ENCODE data around the gene GABRG3.
"Not testable (repeated sequence)": the region's sequence is repeated elsewhere in the genome, so short reads cannot be mapped to it uniquely, and the experiment has no call there.

GABRG3 gene

DNA sequence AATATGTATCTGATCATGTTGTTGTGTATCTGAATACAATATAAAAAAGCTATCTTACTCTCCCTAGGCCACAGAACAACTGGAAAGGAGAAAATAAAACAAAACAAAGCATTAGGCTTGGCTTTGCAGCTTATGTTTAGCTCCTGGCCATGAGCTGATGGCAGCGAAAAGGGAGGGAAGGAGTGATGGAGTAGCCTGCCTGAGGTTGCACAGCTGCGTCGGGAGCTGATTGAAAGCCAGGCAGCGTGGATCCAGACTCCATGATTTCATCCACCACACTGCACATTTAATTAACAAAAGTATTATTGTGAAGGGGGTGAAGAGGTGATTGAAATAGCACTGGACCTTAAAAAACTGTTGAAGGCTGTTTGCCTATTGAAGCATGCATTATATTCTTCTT lies 212.2 kb downstream of the GABRG3 start:
- DNase-seq (ENCODE audit: extremely low read depth, low read depth) = no peak
- TF ChIP-seq CTCF (IDR thresholded peaks at IDR 0.05; ENCODE audit: low read depth, low read length) = no peak

DNA sequence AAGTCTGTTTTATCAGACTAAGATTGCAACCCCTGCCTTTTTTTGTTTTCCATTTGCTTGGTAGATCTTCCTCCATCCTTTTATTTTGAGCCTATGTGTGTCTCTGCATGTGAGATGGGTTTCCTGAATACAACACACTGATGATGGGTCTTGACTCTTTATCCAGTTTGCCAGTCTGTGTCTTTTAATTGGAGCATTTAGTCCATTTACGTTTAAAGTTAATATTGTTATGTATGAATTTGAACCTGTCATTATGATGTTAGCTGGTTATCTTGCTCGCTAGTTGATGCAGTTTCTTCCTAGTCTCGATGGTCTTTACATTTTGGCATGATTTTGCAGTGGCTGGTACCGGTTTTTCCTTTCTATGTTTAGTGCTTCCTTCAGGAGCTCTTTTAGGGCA lies 220.5 kb downstream of the GABRG3 start:
- not testable (repeated sequence) for DNase-seq (ENCODE audit: extremely low read depth, low read depth)

DNA sequence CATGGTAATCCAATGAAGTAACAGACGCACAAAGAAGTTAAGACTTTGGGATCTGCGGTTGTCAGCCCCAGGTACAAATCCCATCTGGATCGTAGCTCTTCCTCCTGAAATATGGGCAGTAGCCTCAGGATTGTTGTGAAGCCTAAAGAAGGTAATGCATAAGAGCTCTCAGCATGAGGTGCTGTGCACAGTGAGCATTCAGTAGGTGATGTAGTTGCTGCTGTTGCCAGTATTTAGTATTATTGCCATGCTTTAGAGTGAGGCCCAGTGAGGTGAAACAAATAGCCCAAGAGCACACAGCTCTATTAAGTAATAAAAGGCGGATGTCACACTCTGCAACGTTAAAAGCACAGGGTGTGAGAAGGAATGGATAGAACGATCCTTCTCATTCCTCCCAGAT lies 225.7 kb downstream of the GABRG3 start:
- no peak for DNase-seq (ENCODE audit: extremely low read depth, low read depth)
- no peak for TF ChIP-seq CTCF (IDR thresholded peaks at IDR 0.05; ENCODE audit: low read depth, low read length)

- DNase-seq (ENCODE audit: extremely low read depth, low read depth) = no peak
- TF ChIP-seq CTCF (IDR thresholded peaks at IDR 0.05; ENCODE audit: low read depth, low read length) = no peak
These were observed 230.4 kb downstream of the GABRG3 start for GRCh38 chr15:27201425-27201824.

DNA sequence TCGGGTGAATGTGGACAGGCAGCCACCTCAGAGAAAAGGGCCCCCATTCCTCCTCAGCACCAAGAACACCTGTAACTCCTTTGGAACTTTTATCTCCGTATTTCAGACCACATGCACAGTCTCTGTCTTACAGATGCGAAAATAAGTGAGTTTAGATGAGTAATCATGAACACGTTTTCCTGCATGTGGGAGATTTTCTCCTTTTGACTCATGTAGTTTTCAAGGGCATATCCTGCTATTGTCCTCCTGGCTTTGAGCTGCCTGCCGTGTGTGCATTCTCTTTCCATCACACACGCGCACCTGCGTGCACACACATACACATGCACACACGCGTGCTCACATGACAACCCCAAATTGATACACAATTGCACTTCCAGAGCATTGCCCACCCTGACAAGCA lies 239.2 kb downstream of the GABRG3 start:
- no peak for DNase-seq (ENCODE audit: extremely low read depth, low read depth)
- TF ChIP-seq CTCF (IDR thresholded peaks at IDR 0.05; ENCODE audit: low read depth, low read length) = no peak

DNA sequence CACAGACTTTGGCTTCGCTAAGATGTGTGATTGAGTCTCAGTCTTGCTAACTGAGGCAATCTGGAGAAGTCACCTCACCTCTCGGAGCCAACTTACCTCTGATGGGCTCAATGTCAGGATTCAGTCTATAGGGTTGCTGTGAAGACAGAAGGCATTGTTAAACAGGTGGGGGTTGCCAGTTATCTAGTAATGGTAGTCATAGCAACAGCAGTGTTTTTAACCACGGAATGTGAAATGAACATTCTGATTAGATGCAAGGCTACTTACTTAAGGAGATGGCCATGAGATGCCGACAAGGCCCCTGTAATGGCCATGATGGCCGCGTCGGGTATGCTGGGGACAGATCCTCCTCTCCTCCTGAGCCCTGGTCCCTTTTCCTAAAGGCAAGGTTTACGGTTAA lies 243.1 kb downstream of the GABRG3 start:
- TF ChIP-seq CTCF (IDR thresholded peaks at IDR 0.05; ENCODE audit: low read depth, low read length) = no peak
- no peak for DNase-seq (ENCODE audit: extremely low read depth, low read depth)

GRCh38 chr15:27214961-27215360 lies 244.0 kb downstream of the GABRG3 start:
- no peak for DNase-seq (ENCODE audit: extremely low read depth, low read depth)
- no peak for TF ChIP-seq CTCF (IDR thresholded peaks at IDR 0.05; ENCODE audit: low read depth, low read length)

DNA sequence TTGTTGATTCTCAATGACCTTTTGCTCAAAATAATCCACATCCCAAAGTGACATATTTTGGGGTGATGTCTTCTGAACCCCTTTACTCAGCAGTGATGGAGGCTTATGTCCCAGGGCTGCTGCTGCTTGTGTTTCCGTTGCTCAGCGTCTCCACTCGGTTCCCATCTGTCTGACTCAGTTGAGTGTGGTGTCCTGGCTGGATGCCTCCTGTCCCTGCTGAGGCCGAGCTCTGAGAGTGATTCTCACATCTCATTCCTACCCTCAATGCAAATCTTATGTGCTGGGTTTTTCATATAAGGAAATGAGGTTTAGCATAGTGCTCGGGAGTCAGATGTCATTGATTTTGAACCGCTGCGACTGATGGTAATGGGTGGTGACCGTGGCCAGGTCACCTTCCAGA lies 247.4 kb downstream of the GABRG3 start:
- no peak for DNase-seq (ENCODE audit: extremely low read depth, low read depth)
- TF ChIP-seq CTCF (IDR thresholded peaks at IDR 0.05; ENCODE audit: low read depth, low read length) = no peak

Data from AG09319 (cell line).